BLaER1 (cell line): ENCODE data around the gene ARHGEF37.
"Not testable (repeated sequence)": the region's sequence is repeated elsewhere in the genome, so short reads cannot be mapped to it uniquely, and the experiment has no call there.

Experiments used
- H3K27ac ChIP-seq: shearing (Covaris generic); formaldehyde crosslinking; 2 replicates; pipeline ENCODE4 v1.8.1; 2022
- H3K27me3 ChIP-seq: shearing (Covaris generic); formaldehyde crosslinking; 2 replicates; pipeline ENCODE4 v1.8.1; 2022
- H3K36me3 ChIP-seq: shearing (Covaris generic); formaldehyde crosslinking; 2 replicates; pipeline ENCODE4 v1.8.1; 2022
- H3K4me1 ChIP-seq: shearing (Covaris generic); formaldehyde crosslinking; 2 replicates; pipeline ENCODE4 v1.8.1; 2022
- H3K4me2 ChIP-seq: shearing (Covaris generic); formaldehyde crosslinking; 2 replicates; pipeline ENCODE4 v1.8.1; 2022
- H3K4me3 ChIP-seq: shearing (Covaris generic); formaldehyde crosslinking; 2 replicates; pipeline ENCODE4 v1.8.1; 2022
- H3K9ac ChIP-seq: shearing (Covaris generic); formaldehyde crosslinking; 2 replicates; pipeline ENCODE4 v1.8.1; 2022
- H3K9me3 ChIP-seq: shearing (Covaris generic); formaldehyde crosslinking; 2 replicates; pipeline ENCODE4 v1.8.1; 2022
- H4K20me1 ChIP-seq: shearing (Covaris generic); formaldehyde crosslinking; 2 replicates; pipeline ENCODE4 v1.8.1; 2022
- Cebpa-rat ChIP-seq: shearing (Covaris generic); IDR thresholded peaks from 2 replicates; pipeline ENCODE4 v1.8.1; 2022

ARHGEF37 gene

DNA sequence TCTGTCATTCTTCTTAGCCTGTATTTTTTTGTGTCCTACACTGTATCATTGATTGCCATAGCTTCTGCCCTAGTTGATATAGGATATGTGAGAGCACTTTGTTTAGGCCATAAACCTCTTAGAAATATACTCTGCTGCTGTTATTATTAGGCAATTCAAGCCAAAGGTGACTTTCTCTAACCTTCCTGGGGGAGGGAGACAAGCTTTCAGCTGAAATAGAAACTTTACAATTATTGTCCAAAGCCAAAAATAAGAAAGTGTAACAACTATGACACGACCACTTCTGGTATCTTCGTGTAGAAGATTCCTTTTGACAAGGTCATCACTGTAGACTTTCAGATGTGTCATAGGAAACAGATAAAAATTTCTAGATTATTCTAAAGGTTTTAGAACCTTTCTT lies 17.8 kb upstream of the ARHGEF37 start:
- Histone ChIP-seq H3K9ac (no peak overlapping the region), H3K36me3 (no peaks in the 10 kb centered on the region), H3K27ac (no peak overlapping the region), H3K4me2 (no peak overlapping the region), H3K4me1 (peaks cover 14% of the 10 kb centered on the region), H4K20me1 (no peaks in the 10 kb centered on the region), H3K4me3 (no peak overlapping the region), H3K27me3 (no peaks in the 10 kb centered on the region), H3K9me3 (no peaks in the 10 kb centered on the region)
- TF ChIP-seq Cebpa-rat, result no peak

DNA sequence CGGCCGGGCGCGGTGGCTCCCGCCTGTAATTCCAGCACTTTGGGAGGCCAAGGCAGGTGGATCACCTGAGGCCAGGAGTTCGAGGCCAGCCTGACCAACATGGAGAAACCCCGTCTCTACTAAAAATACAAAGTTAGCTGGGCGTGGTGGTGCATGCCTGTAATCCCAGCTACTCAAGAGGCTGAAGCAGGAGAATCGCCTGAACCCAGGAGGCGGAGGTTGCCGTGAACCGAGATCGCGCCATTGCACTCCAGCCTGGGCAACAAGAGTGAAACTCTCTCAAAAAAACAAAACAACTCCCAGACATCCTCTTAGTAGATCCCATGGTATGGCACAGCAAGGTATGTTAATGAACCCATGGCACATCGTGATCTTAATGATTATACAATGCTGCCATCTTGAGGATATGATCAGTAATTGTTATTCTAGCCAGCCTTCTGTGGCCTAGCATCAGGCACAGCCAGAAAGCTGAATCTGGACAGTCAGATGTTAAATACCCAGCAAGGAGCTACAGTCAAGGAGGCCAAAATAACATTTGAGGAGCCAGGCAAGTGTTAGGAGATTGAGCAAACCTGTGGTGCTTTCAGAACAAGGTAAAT lies 16.7 kb upstream of the ARHGEF37 start:
- not testable (repeated sequence) for H3K36me3 ChIP-seq, H3K27me3 ChIP-seq, H4K20me1 ChIP-seq, H3K9ac ChIP-seq, H3K27ac ChIP-seq, H3K9me3 ChIP-seq, H3K4me2 ChIP-seq, H3K4me3 ChIP-seq
- peaks cover 14% of the 10 kb centered on the region for H3K4me1 ChIP-seq

DNA sequence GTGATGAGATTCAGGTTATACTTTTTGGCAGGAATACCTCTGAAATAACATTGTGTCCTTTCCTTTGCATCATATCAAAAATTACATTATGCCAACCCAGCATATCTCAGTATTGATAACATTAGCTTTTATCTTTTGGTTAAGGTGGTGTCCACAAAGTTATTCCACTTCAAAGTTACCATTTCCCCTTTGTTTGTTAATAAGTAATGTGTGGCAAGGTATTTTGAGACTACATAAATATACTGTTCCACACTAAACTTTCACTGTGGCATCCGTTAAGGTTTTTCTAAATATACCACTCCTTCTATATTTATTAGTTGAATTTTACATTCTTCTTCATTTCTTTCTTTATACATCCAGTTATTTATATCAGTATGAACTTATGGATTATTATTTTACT lies 14.1 kb upstream of the ARHGEF37 start:
- TF ChIP-seq Cebpa-rat, result no peak
- no peak overlapping the region for H3K4me2 ChIP-seq
- no peak overlapping the region for H3K9ac ChIP-seq
- no peaks in the 10 kb centered on the region for H3K9me3 ChIP-seq
- H3K36me3 ChIP-seq, result no peaks in the 10 kb centered on the region
- no peak overlapping the region for H3K4me3 ChIP-seq
- no peak overlapping the region for H3K27ac ChIP-seq
- no peaks in the 10 kb centered on the region for H4K20me1 ChIP-seq
- peaks cover 4% of the 10 kb centered on the region for H3K4me1 ChIP-seq
- no peaks in the 10 kb centered on the region for H3K27me3 ChIP-seq

DNA sequence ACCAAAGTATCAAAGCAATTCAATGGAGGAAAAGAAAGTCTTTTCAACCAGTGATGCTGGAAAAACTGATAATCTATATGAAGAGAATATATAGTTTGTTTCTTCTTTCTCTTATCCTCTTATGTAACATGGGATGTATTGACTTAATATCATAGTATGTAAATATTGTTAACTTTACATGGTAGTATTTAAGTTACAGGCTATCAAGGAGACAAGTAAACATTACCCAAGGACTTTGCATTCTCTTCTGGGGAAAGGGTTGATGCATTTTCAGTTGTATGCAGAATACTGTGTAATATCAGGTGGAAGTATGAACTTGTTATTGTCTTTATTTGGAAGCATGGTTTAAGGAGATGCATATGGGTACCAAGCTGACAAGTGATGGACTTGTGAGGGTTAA lies 9.1 kb upstream of the ARHGEF37 start:
- Histone ChIP-seq H3K27me3 (no peaks in the 10 kb centered on the region), H3K4me1 (no peaks in the 10 kb centered on the region), H3K9me3 (no peaks in the 10 kb centered on the region), H3K4me2 (no peak overlapping the region), H3K9ac (no peak overlapping the region), H3K36me3 (no peaks in the 10 kb centered on the region), H3K27ac (no peak overlapping the region), H3K4me3 (no peak overlapping the region), H4K20me1 (no peaks in the 10 kb centered on the region)
- TF ChIP-seq Cebpa-rat, result no peak

DNA sequence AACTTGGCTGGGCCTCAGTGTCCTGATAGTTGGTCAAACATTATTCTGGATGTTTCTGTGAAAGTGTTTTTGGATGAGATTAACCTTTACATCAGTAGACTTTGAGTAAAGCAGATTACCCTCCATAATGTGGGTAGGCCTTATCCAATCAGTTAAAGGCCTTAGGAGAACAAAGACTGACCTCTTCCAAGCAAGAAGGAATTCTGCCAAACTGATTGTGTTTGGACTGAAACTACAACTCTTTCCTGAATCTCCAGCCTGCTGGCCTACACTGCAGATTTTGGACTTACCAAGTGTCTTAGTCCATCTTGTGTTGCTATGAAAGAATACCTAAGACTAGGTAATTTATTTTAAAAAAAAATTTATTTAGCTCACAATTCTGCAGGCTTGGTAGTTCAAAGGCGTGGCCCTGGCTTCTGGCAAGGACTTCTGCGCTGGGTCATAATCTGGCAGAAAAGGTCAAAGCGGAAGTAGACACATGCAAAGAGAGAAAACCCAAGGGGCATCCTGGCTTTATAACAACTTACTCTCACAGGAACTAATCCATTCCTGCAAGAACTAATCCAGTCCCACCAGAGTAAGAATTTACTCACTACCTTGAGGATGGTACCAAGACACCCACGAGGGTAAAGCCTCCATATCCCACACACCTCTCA lies 8.6 kb upstream of the ARHGEF37 start:
- TF ChIP-seq Cebpa-rat, result no peak
- no peak overlapping the region for H3K9ac ChIP-seq
- no peak overlapping the region for H3K4me3 ChIP-seq
- no peaks in the 10 kb centered on the region for H3K36me3 ChIP-seq
- no peak overlapping the region for H3K27ac ChIP-seq
- no peaks in the 10 kb centered on the region for H3K9me3 ChIP-seq
- H4K20me1 ChIP-seq, result no peaks in the 10 kb centered on the region
- 0 out of 2 replicates have a peak, but pooled peaks cover 1% of the 10 kb centered on the region for H3K27me3 ChIP-seq
- H3K4me1 ChIP-seq, result no peaks in the 10 kb centered on the region
- no peak overlapping the region for H3K4me2 ChIP-seq

DNA sequence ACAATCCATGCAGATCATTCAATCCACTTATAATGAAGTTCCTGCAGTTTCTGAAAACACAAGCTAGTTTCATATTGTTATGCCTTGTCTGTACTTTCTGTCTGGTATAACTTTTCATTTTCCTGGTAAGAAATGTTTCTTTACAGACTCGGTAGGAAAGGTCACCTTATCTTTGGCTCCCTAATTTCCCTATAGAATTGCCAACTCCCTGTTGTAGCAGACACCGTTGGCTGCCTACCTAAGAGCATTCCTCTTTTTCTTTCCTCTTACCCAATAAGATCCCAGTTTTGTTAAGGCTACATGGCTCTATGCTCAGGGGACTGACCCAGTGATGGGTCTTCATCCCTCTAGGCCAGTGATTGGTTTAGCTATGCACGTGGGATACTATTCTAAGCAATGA lies 6.2 kb upstream of the ARHGEF37 start:
- no peak overlapping the region for H3K4me2 ChIP-seq
- H4K20me1 ChIP-seq, result no peaks in the 10 kb centered on the region
- no peak for TF ChIP-seq Cebpa-rat
- peaks cover 16% of the 10 kb centered on the region for H3K27me3 ChIP-seq
- H3K36me3 ChIP-seq, result no peaks in the 10 kb centered on the region
- H3K4me3 ChIP-seq, result no peak overlapping the region
- no peak overlapping the region for H3K27ac ChIP-seq
- H3K4me1 ChIP-seq, result no peaks in the 10 kb centered on the region
- no peak overlapping the region for H3K9ac ChIP-seq
- H3K9me3 ChIP-seq, result no peaks in the 10 kb centered on the region

DNA sequence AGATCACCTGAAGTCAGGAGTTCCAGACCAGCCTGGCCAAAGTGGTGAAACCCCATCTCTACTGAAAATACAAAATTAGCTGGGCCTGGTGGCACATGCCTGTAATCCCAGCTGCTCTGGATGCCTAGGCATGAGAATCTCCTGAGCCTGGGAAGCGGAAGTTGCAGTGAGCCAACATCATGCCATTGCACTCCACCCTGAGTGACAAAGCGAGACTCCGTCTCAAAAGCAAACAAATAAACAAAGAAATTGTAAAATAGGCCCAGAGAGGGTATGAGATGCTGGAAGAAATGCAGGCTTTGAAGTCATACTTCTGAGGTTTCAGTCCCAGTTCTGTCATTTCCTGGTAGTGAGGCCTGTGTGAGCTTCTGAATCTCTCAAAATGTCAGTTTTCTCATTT lies 5.3 kb upstream of the ARHGEF37 start:
- peaks cover 25% of the 10 kb centered on the region for H3K27me3 ChIP-seq
- H3K27ac ChIP-seq, result no peak overlapping the region
- no peak for TF ChIP-seq Cebpa-rat
- H3K4me2 ChIP-seq, result no peak overlapping the region
- no peaks in the 10 kb centered on the region; the same call in 1 of the 2 replicates for H4K20me1 ChIP-seq
- H3K4me1 ChIP-seq, result no peaks in the 10 kb centered on the region
- H3K9ac ChIP-seq, result no peak overlapping the region
- H3K9me3 ChIP-seq, result peaks cover 4% of the 10 kb centered on the region; the same call in 1 of the 2 replicates
- no peaks in the 10 kb centered on the region for H3K36me3 ChIP-seq
- H3K4me3 ChIP-seq, result no peak overlapping the region

DNA sequence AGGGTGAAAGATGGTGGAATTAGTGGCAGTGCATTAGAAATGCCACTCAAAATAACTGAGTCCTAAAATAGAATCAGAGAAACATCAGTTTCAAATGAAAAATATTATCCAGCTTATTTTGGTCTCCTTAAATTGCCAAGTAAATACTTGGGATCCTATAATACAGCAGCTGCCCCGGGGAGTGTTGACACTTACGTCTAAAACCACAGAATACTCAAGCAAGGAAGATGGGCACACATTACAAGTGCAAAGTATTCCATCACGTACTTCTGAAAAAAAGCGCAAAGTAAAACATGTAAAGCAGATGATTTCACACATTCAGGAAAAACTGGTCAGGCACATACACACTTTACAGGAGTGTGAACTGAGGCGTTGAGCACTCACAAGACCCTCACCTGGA lies 2.4 kb upstream of the ARHGEF37 start:
- H3K4me3 ChIP-seq, result no peak overlapping the region
- no peaks in the 10 kb centered on the region for H3K4me1 ChIP-seq
- no peak overlapping the region for H3K27ac ChIP-seq
- H3K36me3 ChIP-seq, result no peaks in the 10 kb centered on the region
- TF ChIP-seq Cebpa-rat, result no peak
- H3K9ac ChIP-seq, result no peak overlapping the region
- H4K20me1 ChIP-seq, result no peaks in the 10 kb centered on the region; the same call in 1 of the 2 replicates
- no peak overlapping the region for H3K4me2 ChIP-seq
- peaks cover 52% of the 10 kb centered on the region for H3K27me3 ChIP-seq
- H3K9me3 ChIP-seq, result peaks cover 8% of the 10 kb centered on the region; the same call in 1 of the 2 replicates

DNA sequence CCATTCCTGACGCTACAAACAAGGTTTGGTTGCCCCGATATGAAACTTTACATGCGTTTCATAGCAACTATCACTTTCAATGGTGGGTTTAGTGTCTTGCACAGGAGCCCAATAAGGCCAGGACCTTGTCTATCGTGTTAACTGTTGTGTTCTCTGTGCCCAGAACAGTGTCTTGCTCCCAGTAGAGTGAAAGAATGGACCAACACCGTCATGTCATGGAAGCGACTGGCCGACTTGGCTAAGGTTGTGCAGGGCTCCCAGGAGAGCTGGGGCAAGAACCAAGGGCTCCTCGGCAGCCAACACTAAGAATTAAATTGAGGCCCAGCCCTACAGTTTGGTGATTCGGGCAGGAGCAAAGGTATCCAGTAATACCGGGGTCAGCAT lies 498 bp upstream of the ARHGEF37 start:
- Histone ChIP-seq H3K4me1 (no peaks in the 10 kb centered on the region), H3K9me3 (peaks cover 8% of the 10 kb centered on the region; the same call in 1 of the 2 replicates), H3K9ac (no peak overlapping the region), H3K27ac (no peak overlapping the region), H3K27me3 (peaks cover 52% of the 10 kb centered on the region), H3K4me2 (peak overlapping the region; percentile 38; the same call in 1 of the 2 replicates), H3K4me3 (no peak overlapping the region), H3K36me3 (no peaks in the 10 kb centered on the region), H4K20me1 (no peaks in the 10 kb centered on the region; the same call in 1 of the 2 replicates)
- TF ChIP-seq Cebpa-rat, result no peak

DNA sequence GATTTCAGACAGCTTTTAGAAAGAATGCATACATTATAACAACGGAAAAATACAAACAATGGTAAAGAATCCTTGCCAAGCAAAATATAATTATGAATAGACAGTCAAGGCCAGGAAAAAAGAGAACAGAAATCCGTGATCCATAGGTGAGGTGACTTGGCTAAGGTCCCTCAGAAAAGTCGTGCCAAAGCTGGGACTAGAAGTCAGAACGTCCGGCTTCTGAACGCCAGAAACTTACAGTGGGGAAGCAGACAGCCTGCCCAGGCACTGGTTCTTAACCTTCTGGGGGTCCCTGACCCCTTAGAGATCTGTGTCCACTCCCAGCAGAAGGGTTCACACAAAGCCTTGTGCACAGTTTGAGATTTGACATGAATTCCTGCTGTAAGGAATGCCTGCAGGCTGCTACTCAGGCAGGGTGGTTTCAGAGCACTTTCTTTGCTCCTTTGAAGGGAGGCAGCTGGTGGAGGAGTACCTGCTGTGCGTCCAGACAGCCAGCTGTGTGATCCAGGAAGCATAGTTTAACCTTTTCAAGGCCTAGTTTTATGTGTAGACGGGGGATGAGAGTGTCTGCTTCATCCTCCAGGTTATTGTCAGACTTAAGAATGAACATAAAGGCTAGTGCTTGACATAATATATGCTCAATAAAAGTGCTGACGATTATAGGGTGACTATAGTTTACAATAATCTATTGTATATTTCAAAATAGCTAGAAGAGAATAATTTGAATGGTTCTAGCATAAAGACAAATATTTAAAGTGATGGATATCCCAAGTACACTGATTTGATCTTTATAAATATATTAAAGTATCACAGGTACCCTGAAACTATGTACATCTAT lies 852 bp downstream of the ARHGEF37 start:
- Histone ChIP-seq H3K27ac (no peak overlapping the region), H4K20me1 (no peaks in the 10 kb centered on the region; the same call in 1 of the 2 replicates), H3K4me2 (no peak overlapping the region), H3K9me3 (peaks cover 8% of the 10 kb centered on the region; the same call in 1 of the 2 replicates), H3K4me1 (no peaks in the 10 kb centered on the region), H3K27me3 (peaks cover 52% of the 10 kb centered on the region), H3K4me3 (no peak overlapping the region), H3K9ac (no peak overlapping the region), H3K36me3 (no peaks in the 10 kb centered on the region)
- no peak for TF ChIP-seq Cebpa-rat
